ENCODE measurements around the gene ST6GAL1.
A peak's percentile ranks its signal among the peaks of the same experiment; 100 is the strongest.
"Not testable (repeated sequence)": the region's sequence is repeated elsewhere in the genome, so short reads cannot be mapped to it uniquely, and the experiment has no call there.

Gene ST6GAL1

GRCh38 chr3:186942168-186942567, 11.8 kb downstream of the ST6GAL1 start:
- no peak for DNase-seq

GRCh38 chr3:186945255-186945823, 15.0 kb downstream of the ST6GAL1 start:
- DNase-seq = no peak

- no peak for DNase-seq
These were observed 16.5 kb downstream of the ST6GAL1 start for GRCh38 chr3:186946756-186947375.

- no peak for DNase-seq
These were observed 19.1 kb downstream of the ST6GAL1 start for GRCh38 chr3:186949281-186949982.

GRCh38 chr3:186950402-186951093, 20.2 kb downstream of the ST6GAL1 start:
- no peak for DNase-seq

GRCh38 chr3:186951640-186952552, 21.6 kb downstream of the ST6GAL1 start:
- DNase-seq = no peak

- peak; percentile 25 for DNase-seq
These were observed 22.7 kb downstream of the ST6GAL1 start for GRCh38 chr3:186953011-186953487.

- DNase-seq = peak; percentile 19
These were observed 23.8 kb downstream of the ST6GAL1 start for GRCh38 chr3:186953992-186954699.

GRCh38 chr3:186955898-186956696, 25.8 kb downstream of the ST6GAL1 start:
- no peak for DNase-seq

- DNase-seq = no peak
These were observed 28.8 kb downstream of the ST6GAL1 start for GRCh38 chr3:186959029-186959624.

- DNase-seq = no peak
These were observed 30.0 kb downstream of the ST6GAL1 start for GRCh38 chr3:186960347-186960746.

- no peak for DNase-seq
These were observed 32.1 kb downstream of the ST6GAL1 start for GRCh38 chr3:186962445-186962844.

GRCh38 chr3:186963636-186964035, 33.3 kb downstream of the ST6GAL1 start:
- no peak for DNase-seq

GRCh38 chr3:186964071-186964470, 33.7 kb downstream of the ST6GAL1 start:
- no peak for DNase-seq

GRCh38 chr3:186964616-186965015, 34.3 kb downstream of the ST6GAL1 start:
- no peak for DNase-seq

- DNase-seq = no peak
These were observed 35.0 kb downstream of the ST6GAL1 start for GRCh38 chr3:186965141-186965879.

- no peak for DNase-seq
These were observed 36.1 kb downstream of the ST6GAL1 start for GRCh38 chr3:186966406-186966805.

GRCh38 chr3:186967236-186967635, 36.9 kb downstream of the ST6GAL1 start:
- not testable (repeated sequence) for DNase-seq

- no peak for DNase-seq
These were observed 37.4 kb downstream of the ST6GAL1 start for GRCh38 chr3:186967686-186968085.

- DNase-seq = no peak
These were observed 39.3 kb downstream of the ST6GAL1 start for GRCh38 chr3:186969607-186970006.
